ENCODE measurements around the gene PGGHG. TPM values are rescaled to one million over a fixed set of nuclear protein-coding genes. Genes with fewer than 3 reads are reported as not detected.

The PGGHG gene
- polyA plus RNA-seq, 5 donors: 12.3 to 27.9 (median 18.1) TPM

DNA sequence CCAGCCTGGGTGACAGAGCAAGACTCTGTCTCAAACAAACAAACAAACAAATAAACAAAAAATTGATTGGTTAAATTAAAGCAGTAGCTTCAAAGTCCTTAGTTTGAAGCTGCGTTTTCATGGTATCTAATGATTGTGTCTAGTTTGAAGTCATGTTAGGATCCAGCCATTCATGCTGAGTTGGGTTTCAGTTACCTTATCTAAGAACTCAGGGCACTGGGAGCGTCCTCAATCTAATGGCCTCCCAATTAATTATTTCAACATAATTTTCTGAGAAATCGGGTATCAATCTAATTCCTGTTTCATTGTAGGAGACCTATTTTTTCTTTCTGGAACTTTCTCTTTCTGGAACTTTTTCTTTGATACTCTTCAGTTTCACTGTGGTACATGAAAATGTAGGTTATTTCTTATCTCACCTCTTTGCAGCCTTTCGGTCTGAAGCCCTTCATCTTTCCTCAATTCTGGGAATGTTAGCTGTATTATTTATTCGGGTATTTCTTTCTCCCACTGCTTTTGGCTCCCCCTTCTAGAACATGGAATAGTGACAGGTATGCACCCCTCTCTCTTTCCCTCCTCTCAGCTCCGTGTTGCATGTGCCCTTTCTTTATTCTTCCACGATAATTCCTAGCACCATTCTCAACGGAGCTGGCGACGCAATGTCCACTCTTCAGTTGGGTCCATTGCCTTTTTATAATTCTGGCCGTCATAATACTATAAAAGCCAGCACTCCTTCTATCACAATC lies 56.1 kb downstream of the PGGHG start:
- no peak for DNase-seq

Other genes with a start within 250 kb of the PGGHG start
- gene SCGB1C1, start 96.0 kb upstream of the PGGHG start, polyA plus RNA-seq (ENCODE audit: insufficient read depth in 1 of 5, insufficient read length in 5 of 5, low replicate concordance in 1 of 5): not detected
- gene BET1L, start 81.7 kb upstream of the PGGHG start, polyA plus RNA-seq (ENCODE audit: insufficient read depth in 1 of 5, insufficient read length in 5 of 5, low replicate concordance in 1 of 5): 10 to 100 TPM; 32.2 to 54.4 (median 45.5) TPM
- 10 to 100 TPM; 60.3 to 94.1 (median 71.1) TPM for gene RIC8A, start 81.4 kb upstream of the PGGHG start, polyA plus RNA-seq (ENCODE audit: insufficient read depth in 1 of 5, insufficient read length in 5 of 5, low replicate concordance in 1 of 5)
- 10 to 100 TPM; 24.6 to 35.2 (median 31.2) TPM for gene SIRT3, start 52.8 kb upstream of the PGGHG start, polyA plus RNA-seq (ENCODE audit: insufficient read depth in 1 of 5, insufficient read length in 5 of 5, low replicate concordance in 1 of 5)
- 100 to 1,000 TPM; 131 to 161 (median 153) TPM for gene PSMD13, start 52.1 kb upstream of the PGGHG start, polyA plus RNA-seq (ENCODE audit: insufficient read depth in 1 of 5, insufficient read length in 5 of 5, low replicate concordance in 1 of 5)
- under 1 TPM in 3 of 5 donors, not detected in 2; 0.04 to 0.07 (median 0.06) TPM for gene NLRP6, start 10.7 kb upstream of the PGGHG start, polyA plus RNA-seq (ENCODE audit: insufficient read depth in 1 of 5, insufficient read length in 5 of 5, low replicate concordance in 1 of 5)
- under 1 TPM; 0.14 to 0.43 (median 0.33) TPM for gene IFITM5, start 10.4 kb downstream of the PGGHG start, polyA plus RNA-seq (ENCODE audit: insufficient read depth in 1 of 5, insufficient read length in 5 of 5, low replicate concordance in 1 of 5)
- gene IFITM2, start 18.7 kb downstream of the PGGHG start, polyA plus RNA-seq (ENCODE audit: insufficient read depth in 1 of 5, insufficient read length in 5 of 5, low replicate concordance in 1 of 5): 100 to 1,000 TPM; 108 to 193 (median 143) TPM
- gene IFITM1, start 24.9 kb downstream of the PGGHG start, polyA plus RNA-seq (ENCODE audit: insufficient read depth in 1 of 5, insufficient read length in 5 of 5, low replicate concordance in 1 of 5): 10 to 100 TPM in 4 of 5 donors, 1 to 10 TPM in 1; 9.3 to 14.1 (median 13.2) TPM
- gene IFITM3, start 31.7 kb downstream of the PGGHG start, polyA plus RNA-seq (ENCODE audit: insufficient read depth in 1 of 5, insufficient read length in 5 of 5, low replicate concordance in 1 of 5): 100 to 1,000 TPM; 255 to 655 (median 324) TPM
- gene B4GALNT4, start 80.4 kb downstream of the PGGHG start, polyA plus RNA-seq (ENCODE audit: insufficient read depth in 1 of 5, insufficient read length in 5 of 5, low replicate concordance in 1 of 5): 10 to 100 TPM; 40.1 to 62.6 (median 57.2) TPM
- gene PKP3, start 105.1 kb downstream of the PGGHG start, polyA plus RNA-seq (ENCODE audit: insufficient read depth in 1 of 5, insufficient read length in 5 of 5, low replicate concordance in 1 of 5): 10 to 100 TPM in 4 of 5 donors, 1 to 10 TPM in 1; 9.5 to 17.4 (median 13.3) TPM
- 10 to 100 TPM; 19.0 to 44.1 (median 33.8) TPM for gene SIGIRR, start 125.9 kb downstream of the PGGHG start, polyA plus RNA-seq (ENCODE audit: insufficient read depth in 1 of 5, insufficient read length in 5 of 5, low replicate concordance in 1 of 5)
- 1 to 10 TPM; 4.5 to 9.0 (median 6.8) TPM for gene ANO9, start 152.9 kb downstream of the PGGHG start, polyA plus RNA-seq (ENCODE audit: insufficient read depth in 1 of 5, insufficient read length in 5 of 5, low replicate concordance in 1 of 5)
- 10 to 100 TPM; 21.2 to 31.5 (median 25.8) TPM for gene PTDSS2, start 161.2 kb downstream of the PGGHG start, polyA plus RNA-seq (ENCODE audit: insufficient read depth in 1 of 5, insufficient read length in 5 of 5, low replicate concordance in 1 of 5)
- 100 to 1,000 TPM in 1 of 5 donors, 10 to 100 TPM in 4; 63.3 to 130 (median 87.3) TPM for gene RNH1, start 218.1 kb downstream of the PGGHG start, polyA plus RNA-seq (ENCODE audit: insufficient read depth in 1 of 5, insufficient read length in 5 of 5, low replicate concordance in 1 of 5)
- gene HRAS, start 246.4 kb downstream of the PGGHG start, polyA plus RNA-seq (ENCODE audit: insufficient read depth in 1 of 5, insufficient read length in 5 of 5, low replicate concordance in 1 of 5): 10 to 100 TPM; 27.3 to 63.3 (median 38.2) TPM
- gene LRRC56, start 248.4 kb downstream of the PGGHG start, polyA plus RNA-seq (ENCODE audit: insufficient read depth in 1 of 5, insufficient read length in 5 of 5, low replicate concordance in 1 of 5): 1 to 10 TPM; 2.3 to 5.0 (median 3.3) TPM